CD14-positive monocyte (primary cell): ENCODE results near the gene DIDO1. TPM values are rescaled to one million over a fixed set of nuclear protein-coding genes. Genes with fewer than 3 reads are reported as not detected.
A peak's percentile ranks its signal among the peaks of the same experiment; 100 is the strongest.

Source experiments
- DNase-seq, 3 donors: peaks; one replicate each; pipeline ENCODE4 v3.0.0-alpha.2; 2011 to 2022
- H2AFZ ChIP-seq: 2 replicates; pipeline ENCODE4 v1.6.0; 2012; ENCODE audit warnings: mild to moderate bottlenecking, low read depth, low read length, inconsistent platforms; ENCODE audit not compliant: insufficient read depth, poor library complexity, severe bottlenecking
- H3K27ac ChIP-seq, 2 donors: 1 replicate in 1 of 2; 2 replicates in 1 of 2; pipeline ENCODE4 v1.5.1; 2012 to 2013; ENCODE audit warnings: low read length in 2 of 2, control low read depth in 1 of 2, inconsistent platforms in 1 of 2, low read depth in 1 of 2, mild to moderate bottlenecking in 1 of 2
- H3K27me3 ChIP-seq, 2 donors: one replicate each; pipeline versions ENCODE4 v1.6.0 to v1.6.1; 2011 to 2013; ENCODE audit warnings: low read length in 2 of 2; ENCODE audit not compliant: control insufficient read depth in 2 of 2, insufficient read depth in 2 of 2
- H3K36me3 ChIP-seq, 2 donors: replicated peaks in 1 of 2; 1 replicate in 1 of 2; 2 replicates in 1 of 2; pipeline versions ENCODE4 v1.5.1 to v1.6.1; 2012 to 2013; ENCODE audit warnings: low read length in 2 of 2, control low read depth in 1 of 2, inconsistent platforms in 1 of 2, mild to moderate bottlenecking in 1 of 2; ENCODE audit not compliant: insufficient read depth in 2 of 2, control insufficient read depth in 1 of 2
- H3K4me1 ChIP-seq, 2 donors: 1 replicate in 1 of 2; 2 replicates in 1 of 2; pipeline versions ENCODE4 v1.5.1 to v1.6.1; 2012 to 2013; ENCODE audit warnings: low read length in 2 of 2, control low read depth in 1 of 2, inconsistent platforms in 1 of 2, mild to moderate bottlenecking in 1 of 2, moderate library complexity in 1 of 2; ENCODE audit not compliant: insufficient read depth in 2 of 2, control insufficient read depth in 1 of 2
- H3K4me2 ChIP-seq: replicated peaks from 2 replicates; pipeline ENCODE3; 2012; ENCODE audit warnings: low read length, moderate library complexity, mild to moderate bottlenecking; ENCODE audit not compliant: poor library complexity, severe bottlenecking; ENCODE audit errors: extremely low read depth
- H3K4me3 ChIP-seq, 3 experiments: fragments of 200-600 bp in 1 of 3; sonication (generic) in 1 of 3; replicated peaks in 1 of 3; 1 replicate in 2 of 3; 2 replicates in 1 of 3; pipeline ENCODE4 v1.5.1; 2011 to 2013; ENCODE audit warnings: low read length in 3 of 3, mild to moderate bottlenecking in 3 of 3, control low read depth in 2 of 3, low read depth in 2 of 3, inconsistent platforms in 1 of 3, moderate library complexity in 1 of 3
- H3K79me2 ChIP-seq: 2 replicates; pipeline ENCODE4 v1.6.0; 2012; ENCODE audit warnings: mild to moderate bottlenecking, control low read depth, inconsistent platforms, low read length, moderate library complexity; ENCODE audit not compliant: insufficient read depth
- H3K9ac ChIP-seq: 2 replicates; pipeline ENCODE4 v1.6.0; 2017; ENCODE audit warnings: low read length, mild to moderate bottlenecking; ENCODE audit not compliant: insufficient read depth, poor library complexity, severe bottlenecking
- H3K9me3 ChIP-seq, 2 donors: replicated peaks in 1 of 2; 1 replicate in 1 of 2; 2 replicates in 1 of 2; pipeline versions ENCODE4 v1.5.1 to v1.6.1; 2012 to 2013; ENCODE audit warnings: low read length in 2 of 2, control low read depth in 1 of 2; ENCODE audit not compliant: control insufficient read depth in 1 of 2, insufficient read depth in 1 of 2
- H4K20me1 ChIP-seq: 2 replicates; pipeline ENCODE4 v1.6.0; 2012; ENCODE audit warnings: mild to moderate bottlenecking, low read length, control low read depth, moderate library complexity; ENCODE audit not compliant: insufficient read depth
- H3K27ac Mint-ChIP-seq, 7 donors: one replicate each; pipeline ENCODE4 v1.8.0; 2020; ENCODE audit warnings: mild to moderate bottlenecking in 7 of 7, mixed read lengths in 7 of 7, moderate library complexity in 6 of 7, inconsistent platforms in 2 of 7
- H3K27me3 Mint-ChIP-seq, 3 donors: one replicate each; pipeline ENCODE4 v1.8.0; 2021 to 2022; ENCODE audit warnings: low read depth in 3 of 3, mild to moderate bottlenecking in 3 of 3, mixed read lengths in 3 of 3, moderate library complexity in 3 of 3, inconsistent platforms in 1 of 3
- H3K36me3 Mint-ChIP-seq, 2 donors: one replicate each; pipeline ENCODE4 v1.8.0; 2020; ENCODE audit warnings: mixed read lengths in 2 of 2, inconsistent platforms in 1 of 2, mild to moderate bottlenecking in 1 of 2
- H3K4me1 Mint-ChIP-seq: one replicate; pipeline ENCODE4 v1.8.0; 2020; ENCODE audit warnings: mild to moderate bottlenecking, mixed read lengths
- H3K4me3 Mint-ChIP-seq, 2 donors: one replicate each; pipeline ENCODE4 v1.8.0; 2020; ENCODE audit warnings: mild to moderate bottlenecking in 2 of 2, mixed read lengths in 2 of 2, moderate library complexity in 1 of 2
- H3K9me3 Mint-ChIP-seq, 7 donors: one replicate each; pipeline ENCODE4 v1.8.0; 2020 to 2022; ENCODE audit warnings: mixed read lengths in 7 of 7, mild to moderate bottlenecking in 6 of 7, moderate library complexity in 6 of 7, inconsistent platforms in 2 of 7
- WGBS: methylation state at CpG from one replicate; pipeline ENCODE4 v1.1.5; 2013; ENCODE audit warnings: missing lambda C conversion rate; ENCODE audit not compliant: insufficient coverage; 5-methylcytosine and 5-hydroxymethylcytosine counted together
- intact Hi-C, 2 donors: fragments of 100-400 bp; cut with micrococcal nuclease; formaldehyde crosslinking; loops; one replicate each; pipeline versions ENCODE4 v1.15.0 to v1.15.1; 2023
- polyA plus RNA-seq, 3 donors: library from polyadenylated mRNA; depleted of rRNA in 1 of 3; unstranded in 2 of 3; stranded (reverse) in 1 of 3; fragments of 300-500 nt in 2 of 3; fragments of >200 nt in 1 of 3; fragmentation: Illumina TruSeq in 2 of 3; gene quantifications; 1 replicate in 2 of 3; 2 replicates in 1 of 3; pipeline ENCODE4 v1.2.3, GENCODE V29; 2012 to 2021
- TF ChIP-seq, protein P1 (sequence below): fragments of 200-600 bp; IDR thresholded peaks from one replicate; pipeline ENCODE4 v1.8.0; 2022; ENCODE audit warnings: antibody characterized with exemption, mild to moderate bottlenecking

DIDO1 gene
- polyA plus RNA-seq, 3 donors: 8.5 to 23.8 (median 12.9) TPM

- intact Hi-C loops: no loop called here
- peaks cover 6 to 8% of the 10 kb centered on the region in 2 donors for H3K9me3 ChIP-seq
- H3K4me3 ChIP-seq: no peak overlapping the region
- Mint-ChIP-seq H3K36me3 (peaks cover 70 to 73% of the 10 kb centered on the region in 2 donors), H3K9me3 (peaks cover 3 to 12% (median 6%) of the 10 kb centered on the region in 7 donors), H3K4me1 (peaks cover 13% of the 10 kb centered on the region), H3K27me3 (no peaks in the 10 kb centered on the region), H3K27ac (peak overlapping the region in 2 of 7 donors; percentile 31 to 44), H3K4me3 (no peak overlapping the region)
- peaks cover 11 to 13% of the 10 kb centered on the region in 2 donors for H3K4me1 ChIP-seq
- H3K79me2 ChIP-seq: peaks cover 42% of the 10 kb centered on the region
- TF ChIP-seq, protein P1, sequence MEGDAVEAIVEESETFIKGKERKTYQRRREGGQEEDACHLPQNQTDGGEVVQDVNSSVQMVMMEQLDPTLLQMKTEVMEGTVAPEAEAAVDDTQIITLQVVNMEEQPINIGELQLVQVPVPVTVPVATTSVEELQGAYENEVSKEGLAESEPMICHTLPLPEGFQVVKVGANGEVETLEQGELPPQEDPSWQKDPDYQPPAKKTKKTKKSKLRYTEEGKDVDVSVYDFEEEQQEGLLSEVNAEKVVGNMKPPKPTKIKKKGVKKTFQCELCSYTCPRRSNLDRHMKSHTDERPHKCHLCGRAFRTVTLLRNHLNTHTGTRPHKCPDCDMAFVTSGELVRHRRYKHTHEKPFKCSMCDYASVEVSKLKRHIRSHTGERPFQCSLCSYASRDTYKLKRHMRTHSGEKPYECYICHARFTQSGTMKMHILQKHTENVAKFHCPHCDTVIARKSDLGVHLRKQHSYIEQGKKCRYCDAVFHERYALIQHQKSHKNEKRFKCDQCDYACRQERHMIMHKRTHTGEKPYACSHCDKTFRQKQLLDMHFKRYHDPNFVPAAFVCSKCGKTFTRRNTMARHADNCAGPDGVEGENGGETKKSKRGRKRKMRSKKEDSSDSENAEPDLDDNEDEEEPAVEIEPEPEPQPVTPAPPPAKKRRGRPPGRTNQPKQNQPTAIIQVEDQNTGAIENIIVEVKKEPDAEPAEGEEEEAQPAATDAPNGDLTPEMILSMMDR: no peak
- DNase-seq: no peak
- peaks cover 8% of the 10 kb centered on the region for H4K20me1 ChIP-seq
- WGBS: 98% methylated on average over 14 of the region's 17 CpGs
- H3K36me3 ChIP-seq: peaks cover 59 to 79% of the 10 kb centered on the region in 2 donors
- H3K4me2 ChIP-seq: no peak overlapping the region
- no peak overlapping the region for H2AFZ ChIP-seq
- H3K9ac ChIP-seq: no peak overlapping the region
- H3K27me3 ChIP-seq: no peaks in the 10 kb centered on the region
- no peak overlapping the region for H3K27ac ChIP-seq
These were observed 21.4 kb upstream of the DIDO1 start for GRCh38 chr20:62947532-62948300.

- Histone ChIP-seq H3K4me1 (peaks cover 6 to 10% of the 10 kb centered on the region in 2 donors), H3K4me3 (no peak overlapping the region), H3K36me3 (peaks cover 67 to 87% of the 10 kb centered on the region in 2 donors), H2AFZ (no peak overlapping the region), H4K20me1 (peaks cover 16% of the 10 kb centered on the region), H3K9me3 (peaks cover 6 to 8% of the 10 kb centered on the region in 2 donors), H3K4me2 (no peak overlapping the region), H3K27ac (no peak overlapping the region), H3K9ac (no peak overlapping the region), H3K79me2 (peaks cover 44% of the 10 kb centered on the region), H3K27me3 (no peaks in the 10 kb centered on the region)
- 92% methylated on average over 10 of the region's 10 CpGs for WGBS
- Mint-ChIP-seq H3K9me3 (peaks cover 3 to 12% (median 6%) of the 10 kb centered on the region in 7 donors), H3K27me3 (no peaks in the 10 kb centered on the region), H3K27ac (peak overlapping the region in 1 of 7 donors; percentile 2), H3K36me3 (peaks cover 78 to 81% of the 10 kb centered on the region in 2 donors), H3K4me1 (peaks cover 9% of the 10 kb centered on the region), H3K4me3 (no peak overlapping the region)
- intact Hi-C loops: no loop called here
- DNase-seq: no peak
- TF ChIP-seq, protein P1: no peak
These were observed 20.6 kb upstream of the DIDO1 start for GRCh38 chr20:62946918-62947317.
